K562 (cell line): ENCODE measurements around the gene DDAH2. TPM values are rescaled to one million over a fixed set of nuclear protein-coding genes. Genes with fewer than 3 reads are reported as not detected.

Experiments
- ATAC-seq: fragments of 200-7000 bp; cut with Tn5 transposase; 3 replicates; pipeline ENCODE4 v1.9.1; 2020; ENCODE audit warnings: moderate library complexity
- BruUV-seq: library from RNA; stranded (reverse); fragments of 400-500 nt; replicated peaks from 2 replicates; lab custom pipeline; 2021; lab: Mats Ljungman, UMichigan
- CTCF ChIA-PET: fragments of 300-600 bp; formaldehyde crosslinking; extraction: SDS; loops from one replicate; lab custom pipeline; 2021; ENCODE audit warnings: low intra/inter-chr PET ratio; lab: Yijun Ruan, JAX
- POLR2A ChIA-PET: fragments of 300-600, 350-650 bp; sonication (Branson Sonifier 250); formaldehyde crosslinking; extraction: SDS; loops from one replicate; lab custom pipeline; 2021; ENCODE audit warnings: antibody characterized with exemption, inconsistent platforms; lab: Yijun Ruan, JAX
- DNase-seq, 4 experiments: peaks; one replicate each; pipeline versions ENCODE4 v3.0.0 to v3.0.0-alpha.2; 2011 to 2018; ENCODE audit warnings: low spot score in 3 of 4, mixed read lengths in 3 of 4; ENCODE audit errors: extremely low read depth in 1 of 4
- FAIRE-seq: peaks from 2 replicates; lab custom pipeline; 2011; peaks lifted over from hg19 to GRCh38; lab: Jason Lieb, UNC
- H2AFZ ChIP-seq: 2 replicates; pipeline ENCODE4 v1.6.0; 2011; ENCODE audit warnings: low read depth, low read length, control low read depth, inconsistent platforms
- H3K27ac ChIP-seq: fragments of 200-600 bp; 3 replicates; pipeline ENCODE4 v1.8.0; 2011; ENCODE audit warnings: low read depth, mild to moderate bottlenecking, control low read depth, inconsistent platforms, low read length, moderate library complexity, mixed read lengths; ENCODE audit errors: extremely low read depth
- H3K27me3 ChIP-seq, 2 experiments: fragments of 300-600 bp in 1 of 2; 2 replicates in 1 of 2; 3 replicates in 1 of 2; pipeline versions ENCODE4 v1.6.0 to v1.8.0; 2011; ENCODE audit warnings: inconsistent platforms in 2 of 2, low read length in 2 of 2, mild to moderate bottlenecking in 1 of 2, mixed read lengths in 1 of 2, moderate library complexity in 1 of 2; ENCODE audit not compliant: control insufficient read depth in 2 of 2, insufficient read depth in 2 of 2
- H3K36me3 ChIP-seq: fragments of 300-600 bp; 3 replicates; pipeline ENCODE4 v1.8.0; 2011; ENCODE audit warnings: mild to moderate bottlenecking, low read length, inconsistent platforms; ENCODE audit not compliant: control insufficient read depth, insufficient read depth
- H3K4me1 ChIP-seq, 2 experiments: fragments of 200-600 bp in 1 of 2; replicated peaks in 1 of 2; 2 replicates in 1 of 2; 3 replicates in 1 of 2; pipeline versions ENCODE4 v1.5.1 to v1.8.0; 2011; ENCODE audit warnings: inconsistent platforms in 2 of 2, low read length in 2 of 2, mild to moderate bottlenecking in 1 of 2, mixed read lengths in 1 of 2, moderate library complexity in 1 of 2; ENCODE audit not compliant: control insufficient read depth in 2 of 2, insufficient read depth in 2 of 2
- H3K4me2 ChIP-seq: 2 replicates; pipeline ENCODE4 v1.6.1; 2011; ENCODE audit warnings: low read length, control low read depth, inconsistent platforms, mixed read lengths; ENCODE audit not compliant: insufficient read depth
- H3K4me3 ChIP-seq: fragments of 200-600 bp; sonication (generic), shearing (Covaris generic); 2 replicates; pipeline ENCODE4 v1.5.1; 2016; ENCODE audit warnings: control low read depth, inconsistent platforms
- H3K79me2 ChIP-seq: fragments of 200-600 bp; 3 replicates; pipeline ENCODE4 v1.8.0; 2011; ENCODE audit warnings: low read length, inconsistent platforms; ENCODE audit not compliant: control insufficient read depth, insufficient read depth
- H3K9ac ChIP-seq, 2 experiments: 2 replicates each; pipeline versions ENCODE4 v1.6.0 to v1.6.1; 2011; ENCODE audit warnings: low read depth in 2 of 2, low read length in 2 of 2, control low read depth in 1 of 2, inconsistent platforms in 1 of 2, mild to moderate bottlenecking in 1 of 2, mixed read lengths in 1 of 2; ENCODE audit not compliant: insufficient read depth in 1 of 2
- H3K9me1 ChIP-seq: one replicate; pipeline ENCODE4 v1.6.0; 2011; ENCODE audit warnings: inconsistent platforms, mild to moderate bottlenecking, low read length, moderate library complexity; ENCODE audit not compliant: control insufficient read depth, insufficient read depth
- H3K9me3 ChIP-seq: replicated peaks from 2 replicates; pipeline ENCODE4 v1.5.1; 2011; ENCODE audit warnings: low read depth, low read length, inconsistent platforms; ENCODE audit not compliant: control insufficient read depth, insufficient read depth
- H4K20me1 ChIP-seq: replicated peaks from 2 replicates; pipeline ENCODE4 v1.6.1; 2011; ENCODE audit warnings: low read length, inconsistent platforms, mixed read lengths; ENCODE audit not compliant: control insufficient read depth, insufficient read depth
- DEAF1 ChIP-seq: fragments of 450-650 bp; formaldehyde crosslinking; IDR thresholded peaks from 2 replicates; pipeline ENCODE4 v1.4.0; 2020; ENCODE audit warnings: mild to moderate bottlenecking, moderate library complexity
- ELK1 ChIP-seq: sonication (generic); formaldehyde crosslinking; IDR thresholded peaks from 2 replicates; pipeline ENCODE4 v1.8.1; 2022; ENCODE audit warnings: missing genetic modification reagents
- FOXP1 ChIP-seq: sonication (generic); formaldehyde crosslinking; IDR thresholded peaks from 2 replicates; pipeline ENCODE4 v1.8.0; 2022; ENCODE audit warnings: mild to moderate bottlenecking, missing genetic modification reagents
- USF1 ChIP-seq: sonication (generic); formaldehyde crosslinking; IDR thresholded peaks from 2 replicates; pipeline ENCODE4 v1.9.0; 2022; ENCODE audit warnings: mild to moderate bottlenecking, missing genetic modification reagents
- ZBTB1 ChIP-seq: sonication (generic); formaldehyde crosslinking; IDR thresholded peaks from 2 replicates; pipeline ENCODE4 v1.8.1; 2023; ENCODE audit warnings: missing genetic modification reagents, low read depth, mild to moderate bottlenecking, borderline replicate concordance
- ZBTB33 ChIP-seq: sonication (generic); formaldehyde crosslinking; IDR thresholded peaks from 2 replicates; pipeline ENCODE4 v1.8.1; 2023; ENCODE audit warnings: mild to moderate bottlenecking, missing genetic modification reagents
- ZNF197 ChIP-seq: fragments of 200-800 bp; sonication (Bioruptor generic); IDR thresholded peaks from 2 replicates; pipeline ENCODE4 v1.6.1; 2016; ENCODE audit warnings: low read depth, missing genetic modification characterization, missing compliant biosample characterization
- ZNF280A ChIP-seq: fragments of 450-650 bp; IDR thresholded peaks from 2 replicates; pipeline ENCODE4 v1.6.1; 2018; ENCODE audit warnings: mild to moderate bottlenecking, low read depth; ENCODE audit not compliant: partially characterized antibody
- WGBS: fragments of 100-300 bp; shearing (Covaris generic); methylation state at CpG from one replicate; pipeline ENCODE4 v1.1.6; 2016; ENCODE audit warnings: low coverage, mixed read lengths; ENCODE audit not compliant: insufficient coverage; ENCODE audit errors: missing lambda C conversion rate; 5-methylcytosine and 5-hydroxymethylcytosine counted together
- in situ Hi-C: fragments of 300-500 bp; cut with MboI; formaldehyde crosslinking; loops from 4 replicates; pipeline ENCODE4 v1.15.0; 2018; ENCODE audit warnings: inconsistent platforms, mixed read lengths
- intact Hi-C: fragments of 100-400 bp; cut with micrococcal nuclease; formaldehyde crosslinking; loops from 2 replicates; pipeline ENCODE4 v1.14.2; 2022
- polyA plus RNA-seq, 8 experiments: library from polyadenylated mRNA; depleted of rRNA in 4 of 8; stranded (reverse) in 5 of 8; unstranded in 3 of 8; fragments of >200 nt; fragmentation: Nextera tagmentation in 2 of 8; fragmentation: Illumina TruSeq in 1 of 8; extraction: Ambion mirVana in 2 of 8; extraction: Trizol in 1 of 8; gene quantifications; 2 replicates each; pipeline versions ENCODE4 v1.2.1 to v1.2.3, GENCODE V29; 2011 to 2014; ENCODE audit warnings: inconsistent platforms in 1 of 8, missing spikeins in 1 of 8
- total RNA-seq, 7 experiments: library from RNA; depleted of rRNA in 6 of 7; stranded (reverse); fragments of >200 nt in 6 of 7; fragmentation: Illumina TruSeq in 2 of 7; extraction: Trizol in 2 of 7; gene quantifications; 2 replicates each; pipeline versions ENCODE4 v1.2.1 to v1.2.3, GENCODE V29; 2011 to 2021; ENCODE audit warnings: low replicate concordance in 1 of 7

DDAH2 gene
- total and polyA plus RNA-seq, 9 of the 15 experiments (the other 6 are each of a cell fraction or from before 2014, with no cell fraction given): 1.8 to 45.4 (median 21.4) TPM

GRCh38 chr6:31723245-31723979, 5.7 kb downstream of the DDAH2 start, which contains the start of gene MPIG6B (continued):
- no peak for TF ChIP-seq DEAF1 (CRISPR knock-in tag)
- peak; percentile 64; the same call in 1 of the 2 replicates for TF ChIP-seq ZBTB33 (CRISPR knock-in tag)
- TF ChIP-seq, all 486 proteins: peak for 20

- Histone ChIP-seq H3K4me3 (no peak overlapping the region), H3K79me2 (no peaks in the 10 kb centered on the region), H3K4me1 (peaks cover 32 to 38% of the 10 kb centered on the region in 2 experiments), H3K27ac (no peak overlapping the region), H2AFZ (no peak overlapping the region), H3K9me3 (no peaks in the 10 kb centered on the region), H3K9ac (peak overlapping the region in 1 of 2 experiments; percentile 27; a peak in 1 of 4 replicates), H3K36me3 (peaks cover 13% of the 10 kb centered on the region; the same call in 1 of the 3 replicates), H3K9me1 (peaks cover 1% of the 10 kb centered on the region), H3K4me2 (no peak overlapping the region), H4K20me1 (no peaks in the 10 kb centered on the region), H3K27me3 (no peaks in the 10 kb centered on the region)
- intact Hi-C loops (no loop called here), in situ Hi-C loops (no loop called here)
- ATAC-seq (no peak), FAIRE-seq (no peak), DNase-seq (no peak)
- ChIA-PET CTCF (no interaction called here), POLR2A (interaction anchor here (0.6 to 15.0 kb wide), 11 partner anchors 10 to 366 kb away, joined by 3 to 236 read pairs (median 5); partner anchors contain the start of genes ABHD16A, CLIC1, CSNK2B and DDAH2)
- BruUV-seq: no TSS peak
- TF ChIP-seq ZNF280A (no peak), FOXP1 (CRISPR knock-in tag) (0 out of 2 replicates have a peak, but pooled peaks have one; percentile 12), ZBTB1 (CRISPR knock-in tag) (0 out of 2 replicates have a peak, but pooled peaks have one; percentile 9), ELK1 (CRISPR knock-in tag) (peak; percentile 54; the same call in 1 of the 2 replicates), USF1 (CRISPR knock-in tag) (peak; percentile 29; the same call in 1 of the 2 replicates), ZNF197 (no peak)
- 48% methylated on average over 3 of the region's 3 CpGs for WGBS
These were observed 6.9 kb downstream of the DDAH2 start for GRCh38 chr6:31722173-31722572.
